Kidney glomerular epithelial cell (primary cell): ENCODE results near the gene PRR36.
A peak's percentile ranks its signal among the peaks of the same experiment; 100 is the strongest.

Source experiments
- DNase-seq: peaks from one replicate; lab custom pipeline; 2025; lab: John Stamatoyannopoulos, UW

PRR36 gene

DNA sequence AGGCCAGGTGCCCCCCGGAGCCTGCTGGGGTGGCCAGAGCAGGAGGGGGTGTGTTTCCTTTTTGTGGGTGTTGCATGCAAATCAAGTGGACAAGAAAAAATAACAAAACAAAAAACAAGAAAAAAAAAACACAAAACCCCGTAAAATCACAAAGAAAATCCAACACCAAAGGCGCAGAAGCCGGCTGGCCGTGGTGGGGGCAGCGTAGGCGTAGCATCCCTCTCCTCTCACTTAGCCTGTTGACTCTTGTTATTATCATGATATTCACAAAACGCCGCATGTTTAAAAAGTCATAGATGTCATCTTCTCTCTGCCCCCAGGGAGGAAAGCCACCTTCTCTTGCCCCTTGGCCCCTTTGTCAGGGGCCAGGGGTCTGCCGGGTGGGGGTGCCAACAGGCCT lies 39.5 kb upstream of the PRR36 start:
- no peak for DNase-seq

DNA sequence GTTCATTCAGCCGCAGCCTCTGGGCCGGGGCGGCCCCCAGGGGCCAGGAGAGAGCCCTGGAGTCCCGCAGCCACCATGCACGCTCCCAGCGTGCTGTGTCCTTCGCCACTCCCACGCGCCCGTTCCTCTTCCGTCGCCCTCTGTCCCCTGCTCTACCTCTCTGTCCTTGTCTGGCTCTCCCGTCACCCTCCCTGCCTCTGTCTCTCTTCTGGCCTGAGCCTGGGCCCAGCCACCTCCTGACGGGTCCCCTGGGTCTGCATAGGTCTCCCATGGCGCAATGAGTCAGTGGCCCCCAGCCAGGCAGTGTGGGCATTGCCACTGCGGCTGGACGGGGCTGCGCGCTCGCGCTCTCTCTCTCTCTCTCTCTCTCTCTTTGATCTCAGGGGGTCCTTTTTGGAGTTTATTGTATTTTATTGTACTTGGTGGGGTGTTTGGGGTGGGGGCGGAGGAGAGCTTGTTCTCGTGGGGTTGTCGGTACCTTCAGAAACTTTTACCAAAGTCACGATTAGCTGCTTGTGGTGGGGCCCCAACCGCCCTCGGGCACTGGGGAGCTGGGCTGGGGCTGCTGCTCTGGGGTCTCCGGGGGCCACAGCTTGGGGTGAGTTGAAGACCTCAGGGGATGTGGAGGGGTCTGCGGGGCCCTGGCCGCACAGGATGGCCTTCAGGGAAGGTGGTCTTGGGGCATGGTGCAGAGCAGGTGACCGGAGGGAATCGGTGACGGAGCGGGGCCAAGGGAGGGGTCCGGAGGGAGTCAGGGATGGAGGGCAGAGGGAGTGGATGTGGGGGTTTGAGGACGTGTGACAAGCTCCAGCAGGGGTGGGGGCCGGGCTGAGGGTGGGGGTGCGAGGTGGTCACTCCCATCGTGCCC lies 38.7 kb upstream of the PRR36 start:
- DNase-seq: no peak

- DNase-seq: no peak
These were observed 38.0 kb upstream of the PRR36 start for GRCh38 chr19:7912144-7912696.

DNA sequence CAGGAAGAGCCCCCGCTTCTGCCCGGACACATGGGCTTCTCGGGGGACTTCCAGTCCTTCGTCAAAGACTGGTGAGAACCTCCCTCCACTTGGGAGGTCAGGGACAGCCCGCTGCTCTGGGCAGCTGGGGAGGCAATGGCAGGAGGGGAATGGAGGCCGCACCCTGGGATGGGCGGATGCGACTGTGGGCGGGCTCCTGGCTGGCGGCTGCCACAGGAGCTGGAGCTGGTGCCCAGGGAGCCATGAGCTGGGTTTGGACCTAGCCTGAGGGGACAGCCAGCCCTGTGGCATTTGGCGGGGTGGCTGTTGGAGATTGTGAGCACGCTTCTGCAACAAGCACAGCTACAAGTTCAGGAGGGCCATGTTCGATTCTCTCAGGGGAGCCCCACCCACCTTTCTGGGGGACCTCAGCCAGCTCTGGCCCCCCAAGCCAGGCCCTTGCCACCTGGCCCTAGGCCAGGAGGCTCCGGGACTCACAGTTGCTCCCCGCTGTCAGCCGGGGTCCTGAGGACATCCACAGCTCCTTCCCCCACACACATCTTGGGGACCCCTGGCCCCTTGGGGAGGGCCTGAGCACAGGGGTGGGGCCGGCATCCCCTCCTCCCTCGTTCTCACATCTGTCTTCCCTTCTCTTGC lies 37.4 kb upstream of the PRR36 start:
- no peak for DNase-seq

DNA sequence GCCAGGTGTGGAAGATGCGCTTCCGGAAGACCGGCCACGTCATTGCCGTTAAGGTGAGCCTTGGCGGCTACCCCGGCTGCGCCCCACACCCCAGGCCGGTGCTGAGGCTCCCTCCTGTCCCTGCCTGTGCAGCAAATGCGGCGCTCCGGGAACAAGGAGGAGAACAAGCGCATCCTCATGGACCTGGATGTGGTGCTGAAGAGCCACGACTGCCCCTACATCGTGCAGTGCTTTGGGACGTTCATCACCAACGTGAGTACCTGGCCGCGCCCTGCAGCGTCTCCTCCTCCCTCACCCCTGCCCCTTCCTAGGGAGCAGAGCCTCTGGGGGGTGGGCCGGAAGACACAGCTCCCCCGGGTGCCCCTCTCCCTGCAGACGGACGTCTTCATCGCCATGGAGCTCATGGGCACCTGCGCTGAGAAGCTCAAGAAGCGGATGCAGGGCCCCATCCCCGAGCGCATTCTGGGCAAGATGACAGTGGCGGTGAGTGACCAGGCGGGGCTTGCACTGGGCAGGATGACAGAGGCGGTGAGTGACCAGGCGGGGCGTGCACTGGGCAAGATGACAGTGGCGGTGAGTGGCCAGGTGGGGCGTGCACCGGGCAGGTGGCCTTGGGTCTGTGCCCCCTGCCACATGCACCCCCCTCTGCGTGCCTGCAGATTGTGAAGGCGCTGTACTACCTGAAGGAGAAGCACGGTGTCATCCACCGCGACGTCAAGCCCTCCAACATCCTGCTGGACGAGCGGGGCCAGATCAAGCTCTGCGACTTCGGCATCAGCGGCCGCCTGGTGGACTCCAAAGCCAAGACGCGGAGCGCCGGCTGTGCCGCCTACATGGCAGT lies 36.4 kb upstream of the PRR36 start:
- DNase-seq: no peak

- no peak for DNase-seq
These were observed 35.4 kb upstream of the PRR36 start for GRCh38 chr19:7909471-7910067.

DNA sequence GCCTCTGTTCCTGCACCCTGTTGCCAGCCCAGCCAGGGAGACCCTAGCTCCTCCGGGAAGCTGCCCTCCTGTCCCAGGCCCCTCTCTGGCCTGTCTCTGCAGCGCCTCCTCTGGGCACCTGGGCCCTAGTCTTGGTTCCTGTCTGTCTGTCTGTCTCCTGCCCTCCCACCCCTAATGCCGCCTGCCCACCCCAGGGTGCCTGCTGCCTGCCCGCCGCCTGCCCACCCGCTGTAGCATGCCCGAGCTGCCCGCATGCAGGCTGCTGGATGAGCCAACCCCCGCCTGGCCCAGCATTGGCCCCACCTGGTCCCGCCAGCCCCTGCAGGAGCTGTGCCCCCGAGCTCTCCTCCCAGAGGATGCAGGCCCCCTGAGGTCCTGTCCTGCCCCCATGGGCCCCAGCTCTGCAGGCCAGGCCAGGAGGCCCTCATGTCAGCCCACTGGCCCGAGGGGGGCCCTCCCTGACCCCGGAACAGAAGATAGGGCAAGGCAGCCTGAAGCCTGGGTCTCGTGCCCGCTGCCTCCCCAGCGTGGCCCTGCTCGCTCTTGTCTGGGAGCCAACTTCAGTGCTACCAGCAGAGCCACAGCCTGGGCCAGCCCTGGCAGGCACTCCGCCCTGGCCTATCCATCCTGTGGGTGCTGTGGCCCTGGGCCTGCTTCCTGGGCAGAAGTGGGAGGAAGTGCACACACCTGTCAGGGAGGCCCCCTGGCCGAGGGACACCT lies 34.7 kb upstream of the PRR36 start:
- DNase-seq: no peak

DNA sequence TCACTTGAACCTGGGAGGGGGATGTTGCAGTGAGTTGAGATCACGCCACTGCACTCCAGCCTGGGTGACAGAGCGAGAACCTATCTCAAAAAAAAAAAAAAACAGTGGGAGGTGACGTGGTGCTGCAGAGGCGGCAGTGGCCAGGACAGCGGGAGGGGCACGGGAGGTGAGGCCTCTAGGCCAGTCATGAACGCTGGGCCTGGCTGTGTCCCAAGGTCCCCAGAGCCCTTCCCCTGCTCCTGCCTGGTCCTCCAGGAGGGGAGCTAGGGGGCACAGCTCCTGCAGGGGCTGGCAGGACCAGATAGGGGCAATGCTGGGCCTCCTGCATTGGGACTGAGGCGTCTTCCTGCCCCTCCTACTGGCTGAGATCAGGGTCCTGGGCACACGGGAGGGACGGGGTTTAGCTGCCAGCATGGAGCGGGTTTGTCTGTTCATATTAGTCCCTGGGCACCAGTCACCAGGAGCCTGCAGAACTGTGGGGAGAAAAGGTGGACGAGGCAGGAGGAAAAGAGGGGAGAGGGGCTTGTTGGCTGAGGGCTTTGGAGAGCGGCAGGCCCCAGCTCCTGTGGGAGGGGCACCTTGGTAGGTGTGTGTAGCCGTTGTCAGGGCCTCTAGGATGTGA lies 34.0 kb upstream of the PRR36 start:
- DNase-seq: no peak

GRCh38 chr19:7907544-7907943 lies 33.4 kb upstream of the PRR36 start:
- no peak for DNase-seq

GRCh38 chr19:7907122-7907521 lies 32.9 kb upstream of the PRR36 start:
- DNase-seq: no peak

GRCh38 chr19:7905859-7906258 lies 31.7 kb upstream of the PRR36 start:
- DNase-seq: no peak

DNA sequence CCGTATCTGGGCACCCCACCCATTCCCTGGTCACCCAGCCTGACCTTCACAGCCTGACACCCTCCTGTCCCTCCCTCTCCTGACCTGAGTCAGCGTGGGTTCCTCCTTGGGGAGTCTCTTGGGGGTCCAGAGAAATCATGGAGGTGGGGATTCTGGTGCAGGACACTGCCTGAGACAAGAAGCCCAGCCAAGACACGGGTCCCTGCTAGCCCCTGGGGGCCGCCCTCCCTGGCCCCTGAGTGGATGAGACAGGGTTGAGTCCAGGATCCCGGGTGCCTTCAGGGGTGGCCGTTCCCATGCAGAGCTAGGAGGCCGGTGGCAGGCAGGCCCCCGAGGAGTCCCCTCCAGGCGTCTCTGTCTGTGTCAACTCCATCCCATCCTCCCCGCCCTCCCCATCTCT lies 31.1 kb upstream of the PRR36 start:
- no peak for DNase-seq

GRCh38 chr19:7904074-7905020 lies 30.2 kb upstream of the PRR36 start:
- no peak for DNase-seq

DNA sequence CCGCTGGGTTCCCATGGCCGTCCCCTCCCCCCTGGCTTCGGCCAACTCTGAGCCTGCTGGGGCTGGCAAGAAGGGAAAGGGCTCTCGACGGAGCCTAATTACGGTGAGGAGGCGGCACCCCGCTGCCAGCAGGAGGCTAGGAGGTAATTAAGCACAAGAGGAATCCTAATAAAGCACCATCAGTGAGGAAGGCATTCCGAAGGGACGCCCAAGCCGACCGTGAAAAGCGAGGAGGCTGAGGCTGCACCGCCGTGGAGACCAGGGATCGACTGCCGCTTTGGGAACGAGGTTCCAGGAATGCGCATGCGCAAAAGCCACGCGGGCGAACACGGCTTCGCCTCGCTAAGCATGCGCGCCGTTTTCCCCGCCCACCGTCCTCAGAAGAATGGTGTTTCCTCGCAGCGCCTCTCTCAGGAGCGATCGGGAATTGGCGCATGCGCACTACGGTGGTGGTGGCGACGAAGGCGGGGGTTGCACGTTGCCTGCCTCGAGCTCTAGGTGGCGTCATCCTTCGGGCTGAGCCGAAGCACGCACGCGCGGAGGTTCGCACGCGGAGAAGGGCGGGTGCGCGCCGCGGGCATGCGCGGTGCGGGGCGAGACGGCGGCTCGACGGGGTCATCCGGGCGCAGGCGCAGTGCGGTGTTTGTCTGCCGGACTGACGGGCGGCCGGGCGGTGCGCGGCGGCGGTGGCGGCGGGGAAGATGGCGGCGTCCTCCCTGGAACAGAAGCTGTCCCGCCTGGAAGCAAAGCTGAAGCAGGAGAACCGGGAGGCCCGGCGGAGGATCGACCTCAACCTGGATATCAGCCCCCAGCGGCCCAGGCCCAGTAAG lies 29.3 kb upstream of the PRR36 start, which contains the start of gene MAP2K7:
Gene MAP2K7 (plus strand): TSS at position 634 of the 830 bp plus-strand sequence. CDS start 68 bp downstream, at position 702.
- peak; percentile 100 for DNase-seq

DNA sequence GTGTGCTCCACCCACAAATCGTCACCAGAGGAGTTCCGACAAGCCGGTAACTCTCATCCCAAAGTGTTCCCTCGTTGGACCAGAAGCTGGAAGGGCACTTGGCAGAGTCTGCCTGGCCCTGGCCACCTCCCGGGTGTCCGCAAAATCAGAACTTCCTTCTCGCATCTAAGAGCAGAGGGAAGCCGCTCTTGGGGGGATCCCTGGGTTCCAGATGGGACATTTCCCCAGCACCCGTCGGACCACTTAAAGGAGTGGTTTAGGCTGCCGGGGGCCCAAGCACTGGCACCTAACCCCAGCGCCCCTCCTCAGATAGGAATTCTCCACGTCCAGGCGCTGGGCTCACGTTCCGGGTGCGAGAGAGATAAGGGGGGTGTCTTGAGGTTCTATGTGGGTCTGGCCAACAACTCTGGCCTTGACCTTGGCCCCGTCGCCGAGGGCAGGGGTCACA lies 28.6 kb upstream of the PRR36 start:
- DNase-seq: no peak

DNA sequence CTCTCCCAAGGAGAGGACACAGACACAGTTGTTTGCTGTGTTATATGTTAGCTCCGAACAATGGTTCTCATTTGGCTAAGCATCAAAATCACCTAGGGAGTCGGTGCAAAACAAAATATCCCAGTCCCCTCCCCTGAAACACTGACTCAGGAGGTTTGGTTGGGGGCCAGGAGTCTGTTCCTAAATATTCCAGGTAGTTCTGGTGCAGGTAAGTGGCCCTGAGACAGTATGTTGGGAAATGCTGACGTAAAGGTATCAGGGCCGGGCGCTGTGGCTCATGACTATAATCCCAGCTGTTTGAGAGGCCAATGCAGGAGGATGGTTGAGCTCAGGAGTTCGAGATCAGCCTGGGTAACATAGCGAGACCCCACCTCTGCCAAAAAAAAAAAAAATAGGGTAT lies 27.1 kb upstream of the PRR36 start:
- DNase-seq: no peak

DNA sequence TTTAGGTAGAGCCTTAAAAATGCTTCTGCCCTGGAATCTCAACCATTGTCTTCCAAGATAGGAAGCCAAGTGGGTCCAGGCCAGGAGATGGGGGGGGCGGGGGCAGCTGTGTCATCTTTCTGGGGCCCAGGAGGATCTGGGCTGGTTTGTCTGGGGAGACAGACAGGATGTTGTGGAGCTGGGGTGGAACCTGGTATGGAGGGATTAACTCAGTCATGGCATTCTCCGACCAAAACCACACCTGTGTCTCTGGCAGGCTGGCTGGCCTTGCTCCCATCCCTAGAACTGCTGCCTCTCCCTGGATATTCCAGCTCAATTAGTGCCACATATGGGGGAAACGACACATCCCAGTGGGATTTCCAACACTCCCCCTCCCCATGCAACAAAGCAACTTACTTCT lies 26.7 kb upstream of the PRR36 start:
- DNase-seq: no peak

DNA sequence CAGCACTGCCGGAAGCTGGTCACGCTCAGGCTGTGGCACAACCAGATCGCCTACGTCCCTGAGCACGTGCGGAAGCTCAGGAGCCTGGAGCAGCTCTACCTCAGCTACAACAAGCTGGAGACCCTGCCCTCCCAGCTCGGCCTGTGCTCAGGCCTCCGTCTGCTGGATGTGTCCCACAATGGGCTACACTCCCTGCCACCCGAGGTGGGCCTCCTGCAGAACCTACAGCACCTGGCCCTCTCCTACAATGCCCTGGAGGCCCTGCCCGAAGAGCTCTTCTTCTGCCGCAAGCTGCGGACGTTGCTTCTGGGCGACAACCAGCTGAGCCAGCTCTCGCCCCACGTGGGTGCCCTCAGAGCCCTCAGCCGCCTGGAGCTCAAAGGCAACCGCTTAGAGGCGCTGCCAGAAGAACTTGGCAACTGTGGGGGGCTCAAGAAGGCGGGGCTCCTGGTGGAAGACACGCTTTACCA lies 26.2 kb upstream of the PRR36 start:
- DNase-seq: no peak
